Muscle of leg (tissue), 11 donors: ENCODE data around the gene ATP2B1. TPM values are rescaled to one million over a fixed set of nuclear protein-coding genes. Genes with fewer than 3 reads are reported as not detected.

Source experiments
- DNase-seq: peaks from one replicate; pipeline ENCODE4 v3.0.0; 2013
- H3K27ac ChIP-seq: one replicate; pipeline ENCODE4 v1.5.1; 2013; ENCODE audit warnings: mild to moderate bottlenecking, low read length, control low read depth
- H3K27me3 ChIP-seq: one replicate; pipeline ENCODE4 v1.6.1; 2013; ENCODE audit warnings: low read length; ENCODE audit not compliant: control insufficient read depth, insufficient read depth
- H3K36me3 ChIP-seq: one replicate; pipeline ENCODE4 v1.6.1; 2013; ENCODE audit warnings: low read length; ENCODE audit not compliant: control insufficient read depth, insufficient read depth
- H3K4me1 ChIP-seq: one replicate; pipeline ENCODE4 v1.6.1; 2013; ENCODE audit warnings: low read length; ENCODE audit not compliant: control insufficient read depth, insufficient read depth
- H3K4me3 ChIP-seq: one replicate; pipeline ENCODE4 v1.5.1; 2013; ENCODE audit warnings: low read length, control low read depth
- H3K9me3 ChIP-seq: replicated peaks from 2 replicates; pipeline ENCODE4 v1.6.1; 2013; ENCODE audit warnings: low read depth, low read length; ENCODE audit not compliant: control insufficient read depth
- WGBS: methylation state at CpG from one replicate; pipeline ENCODE4 v1.1.5; 2013; ENCODE audit warnings: missing lambda C conversion rate; ENCODE audit not compliant: insufficient coverage; 5-methylcytosine and 5-hydroxymethylcytosine counted together
- polyA plus RNA-seq, 8 donors: library from polyadenylated mRNA; unstranded; fragments of 120-200 nt; gene quantifications; one replicate each; pipeline versions ENCODE4 v1.2.1 to v1.2.3, GENCODE V29; 2013; ENCODE audit warnings: inconsistent platforms in 1 of 8, low replicate concordance in 1 of 8; ENCODE audit not compliant: insufficient read length in 8 of 8, insufficient read depth in 1 of 8
- total RNA-seq: library from RNA; stranded (reverse); fragments of 120-200 nt; gene quantifications from one replicate; pipeline ENCODE4 v1.2.4, GENCODE V29; 2013

Gene ATP2B1
- total and polyA plus RNA-seq, 9 donors: 59.3 to 112 (median 87.4) TPM

DNA sequence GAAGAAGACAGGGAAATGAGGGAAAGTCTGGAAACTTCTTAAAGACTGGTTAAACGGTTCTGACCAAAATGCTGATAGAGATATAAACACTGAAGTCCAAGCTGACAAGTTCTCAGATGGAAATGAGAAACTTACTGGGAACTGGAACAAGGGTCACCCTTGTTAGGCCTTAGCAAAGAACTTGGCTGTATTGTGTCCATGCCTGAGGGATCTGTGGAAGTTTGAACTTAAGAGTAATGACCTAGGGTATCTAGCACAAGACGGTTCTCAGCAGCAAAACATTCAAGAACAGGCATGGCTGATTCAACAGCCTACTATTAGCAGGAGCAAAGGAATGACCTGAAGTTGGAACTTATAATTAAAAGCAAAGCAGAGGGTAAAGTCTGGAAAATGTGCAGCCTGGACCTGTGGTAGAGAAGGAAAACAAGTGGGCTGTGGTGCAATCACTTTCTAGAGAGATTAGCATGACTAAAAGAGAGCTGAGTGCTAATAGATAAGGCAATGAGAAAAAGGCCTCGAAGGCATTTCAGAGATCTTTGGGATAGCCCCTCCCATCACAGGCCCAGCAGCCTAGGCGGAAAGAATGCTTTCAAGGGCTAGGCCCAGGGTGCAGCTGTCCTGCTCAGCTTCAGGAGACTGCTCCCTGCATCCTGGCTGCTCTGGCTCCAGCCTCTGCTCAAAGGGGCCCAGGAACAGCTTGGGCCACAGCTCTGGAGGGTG lies 60.3 kb downstream of the ATP2B1 start:
- H3K27me3 ChIP-seq: no peaks in the 10 kb centered on the region
- H3K4me1 ChIP-seq: no peaks in the 10 kb centered on the region
- H3K4me3 ChIP-seq: no peak overlapping the region
- H3K9me3 ChIP-seq: no peaks in the 10 kb centered on the region
- H3K36me3 ChIP-seq: peaks cover 23% of the 10 kb centered on the region
- 79% methylated on average over 3 of the region's 4 CpGs for WGBS
- DNase-seq: peak; percentile 8
- no peak overlapping the region for H3K27ac ChIP-seq

GRCh38 chr12:89645434-89645833 lies 63.2 kb downstream of the ATP2B1 start:
- Histone ChIP-seq H3K4me3 (no peak overlapping the region), H3K9me3 (no peaks in the 10 kb centered on the region), H3K27ac (no peak overlapping the region), H3K36me3 (peaks cover 26% of the 10 kb centered on the region), H3K27me3 (no peaks in the 10 kb centered on the region), H3K4me1 (no peaks in the 10 kb centered on the region)
- no peak for DNase-seq
- WGBS: no CpG with 5 or more reads among the region's 1 CpG

- no CpG with 5 or more reads among the region's 5 CpGs for WGBS
- no peaks in the 10 kb centered on the region for H3K27me3 ChIP-seq
- H3K27ac ChIP-seq: no peak overlapping the region
- no peak for DNase-seq
- H3K4me3 ChIP-seq: no peak overlapping the region
- H3K4me1 ChIP-seq: no peaks in the 10 kb centered on the region
- H3K9me3 ChIP-seq: no peaks in the 10 kb centered on the region
- H3K36me3 ChIP-seq: peaks cover 7% of the 10 kb centered on the region
These were observed 65.7 kb downstream of the ATP2B1 start for GRCh38 chr12:89642959-89643358.

DNA sequence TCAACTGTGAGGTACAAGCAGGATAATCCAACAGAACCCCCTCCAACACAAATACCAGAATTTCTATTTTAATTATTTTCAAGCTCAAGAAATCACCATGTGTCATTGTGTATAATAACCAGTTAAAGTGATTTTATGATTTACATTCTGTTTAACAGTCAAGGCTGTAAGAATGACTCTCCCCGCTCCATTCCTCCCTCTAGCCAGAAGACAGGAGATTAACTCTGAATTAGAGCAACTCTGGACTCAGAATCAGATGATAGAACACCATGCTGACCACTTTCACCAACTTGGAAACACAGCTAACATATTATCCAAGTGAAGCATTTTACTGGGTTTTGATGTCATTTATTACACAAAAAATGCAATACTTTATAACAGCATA lies 71.9 kb downstream of the ATP2B1 start:
- no peaks in the 10 kb centered on the region for H3K4me1 ChIP-seq
- H3K36me3 ChIP-seq: peaks cover 6% of the 10 kb centered on the region
- no peak for DNase-seq
- no peak overlapping the region for H3K4me3 ChIP-seq
- no peaks in the 10 kb centered on the region for H3K9me3 ChIP-seq
- no CpG with 5 or more reads among the region's 1 CpG for WGBS
- H3K27ac ChIP-seq: no peak overlapping the region
- no peaks in the 10 kb centered on the region for H3K27me3 ChIP-seq

- H3K36me3 ChIP-seq: peaks cover 6% of the 10 kb centered on the region
- no peak for DNase-seq
- no peak overlapping the region for H3K27ac ChIP-seq
- no peak overlapping the region for H3K4me3 ChIP-seq
- H3K4me1 ChIP-seq: no peaks in the 10 kb centered on the region
- 75% methylated on average over 2 of the region's 5 CpGs for WGBS
- no peaks in the 10 kb centered on the region for H3K27me3 ChIP-seq
- no peaks in the 10 kb centered on the region for H3K9me3 ChIP-seq
These were observed 72.4 kb downstream of the ATP2B1 start for GRCh38 chr12:89636052-89636775.

GRCh38 chr12:89634508-89634907 lies 74.1 kb downstream of the ATP2B1 start:
- Histone ChIP-seq H3K27me3 (no peaks in the 10 kb centered on the region), H3K27ac (no peak overlapping the region), H3K4me1 (no peaks in the 10 kb centered on the region), H3K9me3 (no peaks in the 10 kb centered on the region), H3K4me3 (no peak overlapping the region), H3K36me3 (peaks cover 3% of the 10 kb centered on the region)
- no peak for DNase-seq
- WGBS: no CpG with 5 or more reads among the region's 3 CpGs

DNA sequence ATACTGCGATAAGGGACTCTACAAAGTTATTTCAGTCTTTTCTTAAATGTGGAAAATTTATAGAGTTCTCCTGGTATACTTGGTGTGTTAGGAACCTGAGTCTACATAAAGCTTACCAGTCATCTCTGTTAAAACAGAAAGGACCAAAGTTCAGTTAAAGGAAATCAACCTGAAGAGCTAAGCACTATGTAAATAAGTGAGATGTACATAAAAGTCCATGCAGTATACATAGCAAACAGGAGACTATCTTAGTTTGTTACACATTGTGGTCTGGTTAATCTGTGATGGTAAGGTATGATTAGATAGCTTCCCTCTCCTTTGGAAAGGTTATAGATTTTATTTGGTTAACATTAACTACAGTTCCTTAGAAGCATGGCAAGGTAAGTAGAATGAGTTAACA lies 75.9 kb downstream of the ATP2B1 start:
- WGBS: no CpG with 5 or more reads among the region's 1 CpG
- no peak for DNase-seq
- Histone ChIP-seq H3K36me3 (peaks cover 10% of the 10 kb centered on the region), H3K9me3 (no peaks in the 10 kb centered on the region), H3K27me3 (no peaks in the 10 kb centered on the region), H3K27ac (no peak overlapping the region), H3K4me3 (no peak overlapping the region), H3K4me1 (no peaks in the 10 kb centered on the region)

- no peaks in the 10 kb centered on the region for H3K4me1 ChIP-seq
- H3K36me3 ChIP-seq: peaks cover 17% of the 10 kb centered on the region
- no peak for DNase-seq
- no peaks in the 10 kb centered on the region for H3K9me3 ChIP-seq
- no peak overlapping the region for H3K27ac ChIP-seq
- H3K4me3 ChIP-seq: no peak overlapping the region
- H3K27me3 ChIP-seq: no peaks in the 10 kb centered on the region
These were observed 86.5 kb downstream of the ATP2B1 start for GRCh38 chr12:89622115-89622514.

DNA sequence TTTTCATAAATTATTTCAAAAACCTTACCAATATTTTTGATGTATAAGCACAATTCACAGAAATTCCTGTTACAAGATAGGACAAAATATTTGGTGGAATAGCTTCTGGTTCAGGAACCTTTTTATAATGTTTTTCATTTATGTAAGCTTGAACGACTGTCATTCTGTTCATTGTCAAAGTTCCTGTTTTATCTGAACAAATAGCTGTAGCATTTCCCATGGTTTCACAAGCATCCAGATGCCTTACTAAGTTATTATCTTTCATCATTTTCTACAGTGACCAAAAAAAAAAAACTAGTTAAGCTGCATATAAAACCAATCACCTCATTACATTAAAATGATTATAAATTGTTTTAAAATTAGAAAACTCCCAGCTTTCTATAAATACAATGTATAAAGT lies 87.1 kb downstream of the ATP2B1 start:
- no peak overlapping the region for H3K4me3 ChIP-seq
- no peaks in the 10 kb centered on the region for H3K9me3 ChIP-seq
- no peak overlapping the region for H3K27ac ChIP-seq
- H3K27me3 ChIP-seq: no peaks in the 10 kb centered on the region
- WGBS: no CpG with 5 or more reads among the region's 1 CpG
- DNase-seq: no peak
- no peaks in the 10 kb centered on the region for H3K4me1 ChIP-seq
- H3K36me3 ChIP-seq: peaks cover 20% of the 10 kb centered on the region

DNA sequence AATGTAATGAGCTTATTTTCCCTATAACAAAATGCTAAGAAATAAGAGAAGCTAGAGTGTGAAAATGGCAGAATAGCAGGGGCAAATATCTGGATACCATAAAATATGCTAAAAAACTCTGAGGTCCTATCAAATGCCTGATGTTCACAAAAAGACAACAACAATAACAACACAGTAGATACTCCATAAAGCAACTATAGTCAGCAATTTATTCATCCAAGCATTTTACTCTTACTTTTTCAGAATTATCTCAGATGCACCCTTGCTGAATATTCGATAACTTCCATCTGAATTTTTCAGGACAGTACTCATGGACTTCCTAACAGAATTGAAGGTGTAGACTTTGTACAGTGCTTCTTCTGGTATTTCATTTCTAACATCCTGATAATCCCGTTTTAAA lies 88.9 kb downstream of the ATP2B1 start:
- Histone ChIP-seq H3K27ac (no peak overlapping the region), H3K36me3 (peaks cover 21% of the 10 kb centered on the region), H3K4me1 (no peaks in the 10 kb centered on the region), H3K27me3 (no peaks in the 10 kb centered on the region), H3K4me3 (no peak overlapping the region), H3K9me3 (no peaks in the 10 kb centered on the region)
- WGBS: 100% methylated on average over 1 of the region's 2 CpGs
- DNase-seq: no peak
